HCT116 (cell line): ENCODE data around the gene DPP4. TPM values are rescaled to one million over a fixed set of nuclear protein-coding genes. Genes with fewer than 3 reads are reported as not detected.

Experiments
- ATAC-seq: fragments of 200-7000 bp; cut with Tn5 transposase; 2 replicates; pipeline ENCODE4 v1.9.1; 2020; ENCODE audit warnings: mild to moderate bottlenecking, moderate library complexity
- BruUV-seq: library from RNA; stranded (reverse); fragments of 400-500 nt; replicated peaks from 2 replicates; lab custom pipeline; 2021; lab: Mats Ljungman, UMichigan
- CTCF ChIA-PET: fragments of 300-600 bp; sonication (Branson Sonifier 250); formaldehyde crosslinking; loops from one replicate; lab custom pipeline; 2021; ENCODE audit warnings: antibody characterized with exemption; lab: Charles Lee
- POLR2A ChIA-PET: fragments of 300-600, 350-600 bp; sonication (Branson Sonifier 250); formaldehyde crosslinking; loops from one replicate; lab custom pipeline; 2021; ENCODE audit warnings: antibody characterized with exemption; lab: Charles Lee
- RAD21 ChIA-PET, 2 experiments: fragments of 300-600 bp; sonication (Branson Sonifier 250); formaldehyde crosslinking; loops; one replicate each; lab custom pipeline; 2023; ENCODE audit warnings: low total read pairs in 2 of 2; ENCODE audit not compliant: uncharacterized antibody in 2 of 2, unreplicated experiment in 2 of 2, low non-redundant PET in 1 of 2; lab: Charles Lee
- DNase-seq: peaks from one replicate; pipeline ENCODE4 v3.0.0-alpha.2; 2010; ENCODE audit warnings: low read depth, low spot score
- H2AFZ ChIP-seq: fragments of 200-600 bp; shearing (Covaris generic), sonication (generic); 2 replicates; pipeline ENCODE4 v1.6.1; 2017; ENCODE audit warnings: low read depth, mixed run types, mixed read lengths, antibody characterized with exemption, low read length; ENCODE audit not compliant: poor library complexity, severe bottlenecking
- H3K27ac ChIP-seq: 2 replicates; pipeline ENCODE4 v1.5.1; 2012; ENCODE audit warnings: low read depth, low read length
- H3K27me3 ChIP-seq: fragments of 200-600 bp; sonication (generic); 2 replicates; pipeline ENCODE4 v1.6.1; 2016; ENCODE audit warnings: mixed run types, low read length, mixed read lengths; ENCODE audit not compliant: insufficient read depth
- H3K36me3 ChIP-seq, 2 experiments: fragments of 200-500 bp in 1 of 2; fragments of 200-600 bp in 1 of 2; sonication (Bioruptor generic) in 1 of 2; sonication (generic) in 1 of 2; 2 replicates each; pipeline versions ENCODE4 v1.5.1 to v1.6.1; 2014 to 2016; ENCODE audit warnings: low read length in 2 of 2, inconsistent platforms in 1 of 2, mixed read lengths in 1 of 2, mixed run types in 1 of 2; ENCODE audit not compliant: insufficient read depth in 2 of 2, control insufficient read depth in 1 of 2
- H3K4me1 ChIP-seq, 2 experiments: fragments of 200-600 bp in 1 of 2; sonication (generic) in 1 of 2; 2 replicates each; pipeline versions ENCODE4 v1.5.1 to v1.6.1; 2012 to 2017; ENCODE audit warnings: low read length in 2 of 2, inconsistent platforms in 1 of 2, mild to moderate bottlenecking in 1 of 2, mixed read lengths in 1 of 2, mixed run types in 1 of 2, moderate library complexity in 1 of 2; ENCODE audit not compliant: insufficient read depth in 2 of 2, control insufficient read depth in 1 of 2
- H3K4me2 ChIP-seq: fragments of 200-600 bp; sonication (generic); 2 replicates; pipeline ENCODE4 v1.6.1; 2017; ENCODE audit warnings: mixed run types, low read length, mixed read lengths
- H3K4me3 ChIP-seq, 2 experiments: fragments of 200-600 bp in 1 of 2; sonication (generic) in 1 of 2; replicated peaks in 1 of 2; 2 replicates each; pipeline ENCODE4 v1.5.1; 2011 to 2016; ENCODE audit warnings: low read length in 2 of 2, control low read depth in 1 of 2, low read depth in 1 of 2, mild to moderate bottlenecking in 1 of 2, mixed read lengths in 1 of 2, mixed run types in 1 of 2
- H3K79me2 ChIP-seq: fragments of 200-600 bp; sonication (generic); 2 replicates; pipeline ENCODE4 v1.6.1; 2017; ENCODE audit warnings: mild to moderate bottlenecking, mixed run types, low read length, moderate library complexity, mixed read lengths; ENCODE audit not compliant: insufficient read depth
- H3K9ac ChIP-seq: fragments of 200-600 bp; sonication (generic); 2 replicates; pipeline ENCODE4 v1.6.1; 2016; ENCODE audit warnings: low read length, mixed read lengths
- H3K9me2 ChIP-seq: fragments of 200-600 bp; sonication (generic), shearing (Covaris generic); 2 replicates; pipeline ENCODE4 v1.6.1; 2017; ENCODE audit warnings: mixed run types, mild to moderate bottlenecking, moderate library complexity; ENCODE audit not compliant: insufficient read depth
- H3K9me3 ChIP-seq, 2 experiments: fragments of 200-500 bp in 1 of 2; fragments of 200-600 bp in 1 of 2; sonication (Bioruptor generic) in 1 of 2; sonication (generic) in 1 of 2; 2 replicates each; pipeline ENCODE4 v1.6.1; 2014 to 2017; ENCODE audit warnings: low read length in 2 of 2, mixed read lengths in 2 of 2, inconsistent platforms in 1 of 2, low read depth in 1 of 2, mild to moderate bottlenecking in 1 of 2, mixed run types in 1 of 2, moderate library complexity in 1 of 2; ENCODE audit not compliant: control insufficient read depth in 1 of 2, insufficient read depth in 1 of 2
- H4K20me1 ChIP-seq: fragments of 200-600 bp; sonication (generic), shearing (Covaris generic); 2 replicates; pipeline ENCODE4 v1.6.1; 2017; ENCODE audit warnings: mixed run types, mild to moderate bottlenecking, moderate library complexity; ENCODE audit not compliant: insufficient read depth
- CBX3 ChIP-seq: IDR thresholded peaks from 2 replicates; pipeline ENCODE4 v1.6.1; 2012; ENCODE audit warnings: low read depth
- CEBPB ChIP-seq: IDR thresholded peaks from 2 replicates; pipeline ENCODE4 v1.6.1; 2012; ENCODE audit warnings: low read depth
- EGR1 ChIP-seq: IDR thresholded peaks from 2 replicates; pipeline ENCODE4 v1.6.1; 2012; ENCODE audit warnings: low read depth
- ELF1 ChIP-seq: IDR thresholded peaks from 2 replicates; pipeline ENCODE4 v1.6.1; 2012; ENCODE audit warnings: low read depth, borderline replicate concordance
- EZH2 ChIP-seq: fragments of 200-600 bp; sonication (generic); IDR thresholded peaks from 2 replicates; pipeline ENCODE4 v1.6.1; 2017; ENCODE audit warnings: antibody characterized with exemption, mixed run types
- MAX ChIP-seq: IDR thresholded peaks from 2 replicates; pipeline ENCODE4 v1.6.1; 2012
- POLR2A ChIP-seq: IDR thresholded peaks from 2 replicates; pipeline ENCODE4 v1.7.0; 2011; ENCODE audit warnings: borderline replicate concordance; ENCODE audit not compliant: insufficient read depth, insufficient read length; ENCODE audit errors: extremely low read depth
- SIN3A ChIP-seq: IDR thresholded peaks from 2 replicates; pipeline ENCODE4 v1.6.1; 2012; ENCODE audit warnings: low read depth
- SRF ChIP-seq: IDR thresholded peaks from 2 replicates; pipeline ENCODE4 v1.6.1; 2012; ENCODE audit warnings: low read depth
- TCF7L2 ChIP-seq: IDR thresholded peaks from 2 replicates; pipeline ENCODE4 v1.7.0; 2011; ENCODE audit warnings: borderline replicate concordance, inconsistent platforms; ENCODE audit not compliant: insufficient read depth, insufficient read length; ENCODE audit errors: extremely low read depth
- ZBTB33 ChIP-seq: IDR thresholded peaks from 2 replicates; pipeline ENCODE4 v1.6.1; 2011; ENCODE audit warnings: mild to moderate bottlenecking, low read length, moderate library complexity; ENCODE audit not compliant: insufficient replicate concordance; ENCODE audit errors: extremely low read depth
- ZFX ChIP-seq: fragments of 450-650 bp; IDR thresholded peaks from 2 replicates; pipeline ENCODE4 v1.6.1; 2017
- ZNF274 ChIP-seq: fragments of 200-500 bp; sonication (Bioruptor generic); IDR thresholded peaks from 2 replicates; pipeline ENCODE4 v1.6.1; 2014; ENCODE audit warnings: mild to moderate bottlenecking, low read depth, low read length, inconsistent platforms
- intact Hi-C: fragments of 100-400 bp; cut with micrococcal nuclease; formaldehyde crosslinking; loops from 2 replicates; pipeline ENCODE4 v1.10.0; 2022
- total RNA-seq: library from RNA; stranded (reverse); gene quantifications from one replicate; pipeline ENCODE4 v1.2.1, GENCODE V29; 2021; ENCODE audit not compliant: unreplicated experiment
- TF ChIP-seq, protein P1 (sequence below), 3 experiments: fragments of 200-600 bp in 1 of 3; sonication (generic) in 1 of 3; IDR thresholded peaks in 2 of 3; conservative IDR thresholded peaks in 1 of 3; 2 replicates each; pipeline ENCODE4 v1.5.1; 2012 to 2017; ENCODE audit warnings: low read depth in 2 of 3, low read length in 2 of 3, antibody characterized with exemption in 1 of 3, borderline replicate concordance in 1 of 3, control low read depth in 1 of 3, mild to moderate bottlenecking in 1 of 3, mixed read lengths in 1 of 3, mixed run types in 1 of 3, moderate library complexity in 1 of 3; ENCODE audit not compliant: insufficient read depth in 1 of 3
- TF ChIP-seq, protein P2 (sequence below): IDR thresholded peaks from 2 replicates; pipeline ENCODE4 v1.6.1; 2012; ENCODE audit warnings: low read depth

Gene DPP4
- total RNA-seq, 1 experiment from 2014 or later = 3.6 TPM

DNA sequence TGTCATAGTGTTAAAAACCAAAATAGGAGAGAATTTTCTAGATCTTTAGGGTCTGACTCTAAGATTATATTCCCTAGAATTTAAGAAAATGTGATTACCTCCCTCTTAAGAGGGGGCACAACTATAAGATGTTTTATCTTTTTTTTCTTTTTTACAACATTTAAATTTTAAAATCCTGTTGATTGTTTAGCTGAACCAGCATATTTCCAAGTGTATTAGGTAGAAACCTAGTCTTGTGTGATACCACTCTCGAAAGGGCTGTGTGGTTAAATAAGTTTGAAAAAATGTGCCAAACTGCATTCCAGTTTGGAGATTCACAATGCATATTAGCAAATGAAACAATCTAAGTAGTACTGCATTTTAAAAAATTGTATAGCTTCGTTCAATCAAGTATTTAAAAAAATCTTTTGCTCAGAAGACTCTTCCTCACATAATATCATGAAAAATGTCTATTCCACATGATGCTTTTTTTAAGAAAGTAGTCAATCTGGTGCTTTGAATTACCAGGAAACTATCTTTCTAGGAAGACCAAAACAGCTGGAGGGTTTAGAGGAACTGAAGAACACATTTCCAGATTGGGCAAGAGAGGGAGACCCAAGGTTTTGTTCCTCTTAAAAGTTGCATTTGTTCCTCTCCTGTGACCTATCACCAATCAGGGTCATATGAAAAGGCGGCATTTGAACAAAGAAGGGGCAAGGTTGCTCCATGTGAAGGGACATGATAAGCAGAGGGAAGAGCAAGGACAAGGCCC lies 98.8 kb downstream of the DPP4 start:
- no peaks in the 10 kb centered on the region for H3K9me3 ChIP-seq
- H3K27ac ChIP-seq = no peak overlapping the region
- no TSS peak for BruUV-seq
- CTCF ChIA-PET = no interaction called here
- ATAC-seq (no peak), DNase-seq (no peak)
- H3K27me3 ChIP-seq = no peaks in the 10 kb centered on the region
- no peaks in the 10 kb centered on the region for H4K20me1 ChIP-seq
- H3K4me2 ChIP-seq = no peak overlapping the region
- no peak overlapping the region for H3K9ac ChIP-seq
- H3K9me2 ChIP-seq = no peaks in the 10 kb centered on the region; the same call in 1 of the 2 replicates
- no peaks in the 10 kb centered on the region for H3K79me2 ChIP-seq
- intact Hi-C loops = no loop called here
- H3K36me3 ChIP-seq = no peaks in the 10 kb centered on the region
- no peak overlapping the region for H3K4me3 ChIP-seq
- H2AFZ ChIP-seq = no peak overlapping the region
- TF ChIP-seq CBX3 = no peak
- TF ChIP-seq, protein P1, sequence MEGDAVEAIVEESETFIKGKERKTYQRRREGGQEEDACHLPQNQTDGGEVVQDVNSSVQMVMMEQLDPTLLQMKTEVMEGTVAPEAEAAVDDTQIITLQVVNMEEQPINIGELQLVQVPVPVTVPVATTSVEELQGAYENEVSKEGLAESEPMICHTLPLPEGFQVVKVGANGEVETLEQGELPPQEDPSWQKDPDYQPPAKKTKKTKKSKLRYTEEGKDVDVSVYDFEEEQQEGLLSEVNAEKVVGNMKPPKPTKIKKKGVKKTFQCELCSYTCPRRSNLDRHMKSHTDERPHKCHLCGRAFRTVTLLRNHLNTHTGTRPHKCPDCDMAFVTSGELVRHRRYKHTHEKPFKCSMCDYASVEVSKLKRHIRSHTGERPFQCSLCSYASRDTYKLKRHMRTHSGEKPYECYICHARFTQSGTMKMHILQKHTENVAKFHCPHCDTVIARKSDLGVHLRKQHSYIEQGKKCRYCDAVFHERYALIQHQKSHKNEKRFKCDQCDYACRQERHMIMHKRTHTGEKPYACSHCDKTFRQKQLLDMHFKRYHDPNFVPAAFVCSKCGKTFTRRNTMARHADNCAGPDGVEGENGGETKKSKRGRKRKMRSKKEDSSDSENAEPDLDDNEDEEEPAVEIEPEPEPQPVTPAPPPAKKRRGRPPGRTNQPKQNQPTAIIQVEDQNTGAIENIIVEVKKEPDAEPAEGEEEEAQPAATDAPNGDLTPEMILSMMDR (IDR thresholded peaks at IDR 0.05 in 2 of 3, conservative IDR thresholded peaks at IDR 0.05 in 1 of 3; ENCODE audit: borderline replicate concordance in 1 of 3, insufficient read depth in 1 of 3, low read depth in 2 of 3, low read length in 2 of 3) = no peak
- TF ChIP-seq ZBTB33 = no peak
- TF ChIP-seq ELF1 = no peak
- no peak for TF ChIP-seq ZFX
- TF ChIP-seq EZH2 = no peak
- TF ChIP-seq SIN3A = no peak
- TF ChIP-seq, protein P2, sequence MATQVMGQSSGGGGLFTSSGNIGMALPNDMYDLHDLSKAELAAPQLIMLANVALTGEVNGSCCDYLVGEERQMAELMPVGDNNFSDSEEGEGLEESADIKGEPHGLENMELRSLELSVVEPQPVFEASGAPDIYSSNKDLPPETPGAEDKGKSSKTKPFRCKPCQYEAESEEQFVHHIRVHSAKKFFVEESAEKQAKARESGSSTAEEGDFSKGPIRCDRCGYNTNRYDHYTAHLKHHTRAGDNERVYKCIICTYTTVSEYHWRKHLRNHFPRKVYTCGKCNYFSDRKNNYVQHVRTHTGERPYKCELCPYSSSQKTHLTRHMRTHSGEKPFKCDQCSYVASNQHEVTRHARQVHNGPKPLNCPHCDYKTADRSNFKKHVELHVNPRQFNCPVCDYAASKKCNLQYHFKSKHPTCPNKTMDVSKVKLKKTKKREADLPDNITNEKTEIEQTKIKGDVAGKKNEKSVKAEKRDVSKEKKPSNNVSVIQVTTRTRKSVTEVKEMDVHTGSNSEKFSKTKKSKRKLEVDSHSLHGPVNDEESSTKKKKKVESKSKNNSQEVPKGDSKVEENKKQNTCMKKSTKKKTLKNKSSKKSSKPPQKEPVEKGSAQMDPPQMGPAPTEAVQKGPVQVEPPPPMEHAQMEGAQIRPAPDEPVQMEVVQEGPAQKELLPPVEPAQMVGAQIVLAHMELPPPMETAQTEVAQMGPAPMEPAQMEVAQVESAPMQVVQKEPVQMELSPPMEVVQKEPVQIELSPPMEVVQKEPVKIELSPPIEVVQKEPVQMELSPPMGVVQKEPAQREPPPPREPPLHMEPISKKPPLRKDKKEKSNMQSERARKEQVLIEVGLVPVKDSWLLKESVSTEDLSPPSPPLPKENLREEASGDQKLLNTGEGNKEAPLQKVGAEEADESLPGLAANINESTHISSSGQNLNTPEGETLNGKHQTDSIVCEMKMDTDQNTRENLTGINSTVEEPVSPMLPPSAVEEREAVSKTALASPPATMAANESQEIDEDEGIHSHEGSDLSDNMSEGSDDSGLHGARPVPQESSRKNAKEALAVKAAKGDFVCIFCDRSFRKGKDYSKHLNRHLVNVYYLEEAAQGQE = no peak
- no peak for TF ChIP-seq MAX
- no peak for TF ChIP-seq EGR1
- TF ChIP-seq SRF = no peak
- no peak for TF ChIP-seq POLR2A
- TF ChIP-seq TCF7L2 = no peak
- no peak for TF ChIP-seq CEBPB
- no peak for TF ChIP-seq ZNF274
- POLR2A ChIA-PET = no interaction called here
- peaks cover 0 to 6% of the 10 kb centered on the region in 2 experiments; a peak in 2 of 4 replicates for H3K4me1 ChIP-seq
- RAD21 ChIA-PET = no interaction called here
